NCI-H1105 treated with DMSO at 0.1 percent for 48 hours (cell line): ENCODE data around the gene ZNF536.
"Not testable (repeated sequence)": the region's sequence is repeated elsewhere in the genome, so short reads cannot be mapped to it uniquely, and the experiment has no call there.

Experiments used
- DNase-seq: peaks from one replicate; lab custom pipeline; 2025; lab: John Stamatoyannopoulos, UW

ZNF536 gene

DNA sequence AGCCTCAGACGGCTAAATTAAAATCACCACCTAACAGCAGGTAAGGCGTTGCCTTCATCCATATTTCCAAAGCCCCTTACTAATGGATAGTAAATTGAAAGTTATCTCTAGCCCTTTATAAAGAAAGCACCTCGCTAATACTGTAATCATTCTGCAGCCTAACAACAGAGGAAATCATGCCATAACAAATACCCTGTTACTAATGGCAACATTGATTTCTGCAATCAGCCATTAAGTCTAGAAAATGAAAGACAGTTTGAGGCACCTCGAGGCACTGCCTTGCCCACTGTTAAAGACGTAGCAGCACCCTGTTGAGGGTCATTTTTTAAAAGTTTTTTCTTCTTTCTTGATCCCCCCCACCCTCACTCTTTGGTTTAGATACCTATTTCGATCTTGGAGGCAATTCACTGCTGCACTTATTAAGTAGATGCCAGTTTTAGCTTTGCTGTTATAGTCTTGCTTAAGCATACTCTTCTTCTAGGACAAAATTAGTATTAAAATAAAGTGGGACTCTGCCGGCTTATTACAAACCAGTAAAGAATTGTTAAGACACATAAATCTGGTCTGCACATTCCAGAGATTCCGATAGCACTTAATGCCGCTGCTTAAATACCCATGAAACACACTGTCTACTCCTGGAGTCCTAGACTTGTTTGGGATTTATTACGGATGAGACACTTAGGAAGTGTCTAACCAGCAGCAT is 74.8 kb downstream of the ZNF536 start:
- no peak for DNase-seq

DNA sequence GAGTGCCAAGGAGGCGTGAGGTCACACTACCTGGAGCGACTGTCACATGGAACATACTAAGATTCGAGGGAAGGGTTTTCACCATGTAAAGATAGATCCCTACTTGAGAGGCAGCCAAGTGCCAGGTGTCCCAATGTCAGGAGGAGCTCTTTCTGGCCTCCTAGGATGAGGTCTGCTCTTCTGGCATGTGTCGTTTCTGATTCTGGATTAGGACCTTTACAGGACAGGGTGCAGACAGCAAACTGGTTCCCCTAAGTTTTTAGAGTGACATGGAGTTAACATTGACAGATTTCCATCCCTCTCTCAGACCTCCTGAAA is 75.3 kb downstream of the ZNF536 start:
- DNase-seq = no peak

DNA sequence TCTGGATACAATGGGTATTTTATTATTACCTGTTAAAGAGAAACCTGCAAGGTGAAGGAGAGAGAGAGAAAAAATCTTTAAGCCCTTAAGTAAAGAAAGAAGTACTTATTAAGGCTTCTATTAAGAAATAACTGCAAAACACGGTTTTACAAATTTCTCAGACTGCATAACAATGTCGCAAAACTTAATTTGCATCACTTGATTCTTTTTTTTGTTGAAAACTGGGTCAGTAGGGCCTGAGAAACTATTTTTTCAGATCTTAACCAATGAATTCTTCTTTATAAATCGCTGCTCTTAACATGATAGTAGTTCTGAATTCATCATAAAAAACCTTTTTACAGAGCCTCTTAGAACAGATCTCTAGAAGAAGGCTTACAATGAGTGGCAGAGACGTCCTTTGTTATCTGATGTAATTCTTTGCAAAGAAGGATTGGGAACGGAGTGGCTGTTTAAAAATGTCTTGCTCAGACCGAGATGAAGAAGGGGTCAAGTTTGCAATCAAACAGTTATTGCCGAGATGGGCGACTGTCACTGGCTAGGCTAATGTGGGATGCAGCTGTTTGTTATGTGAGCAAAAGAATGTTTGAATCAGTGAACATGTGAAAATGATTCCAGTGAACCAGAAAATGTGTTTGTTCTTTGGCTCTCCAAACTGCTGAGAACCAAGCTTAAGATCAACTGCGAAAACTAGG is 76.3 kb downstream of the ZNF536 start:
- no peak for DNase-seq

GRCh38 chr19:30449078-30449590 is 77.0 kb downstream of the ZNF536 start:
- DNase-seq = no peak

DNA sequence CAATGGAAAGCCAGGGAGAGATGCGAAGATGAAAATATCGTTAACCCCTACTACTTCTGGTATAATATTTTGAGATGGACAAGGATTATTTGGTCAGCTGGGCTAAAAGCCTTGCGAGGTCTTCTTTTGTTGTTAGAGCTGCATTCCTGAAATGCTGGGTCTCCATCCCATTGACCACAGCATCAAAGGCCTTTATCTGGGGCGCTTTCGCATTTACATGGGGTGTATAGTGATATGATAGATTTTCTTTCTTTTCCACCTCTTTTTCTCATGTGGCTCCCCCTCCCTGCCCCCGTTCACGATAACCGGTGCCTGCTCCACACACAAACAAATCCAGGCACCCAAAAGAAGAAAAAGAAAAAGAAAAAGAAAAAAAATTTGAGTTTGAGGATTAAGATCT is 77.5 kb downstream of the ZNF536 start:
- DNase-seq = no peak

- peak; percentile 93 for DNase-seq
These were observed 77.9 kb downstream of the ZNF536 start for GRCh38 chr19:30450100-30450499.

GRCh38 chr19:30450835-30451321 is 78.7 kb downstream of the ZNF536 start:
- DNase-seq = no peak

DNA sequence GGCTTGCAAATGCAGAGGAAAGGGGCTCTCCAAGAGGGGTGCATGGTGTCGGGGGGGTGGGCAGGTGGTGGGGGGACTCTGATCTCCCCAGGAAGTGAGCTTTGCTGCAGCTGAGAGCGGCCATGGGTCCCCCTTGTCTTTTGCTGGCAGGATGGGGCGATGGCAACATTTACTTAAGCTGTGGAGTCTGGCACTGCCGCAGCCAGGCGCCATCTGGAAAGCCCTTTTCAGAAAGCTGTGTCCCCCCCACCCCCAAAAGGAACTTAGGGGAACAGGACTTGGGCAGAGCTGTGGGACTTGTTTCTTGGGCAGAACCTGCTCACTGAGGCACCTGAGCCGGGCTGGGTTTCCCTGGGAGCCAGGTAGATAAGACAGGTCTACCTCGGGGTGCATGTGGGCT is 80.7 kb downstream of the ZNF536 start:
- no peak for DNase-seq

- DNase-seq = no peak
These were observed 81.6 kb downstream of the ZNF536 start for GRCh38 chr19:30453743-30454142.

GRCh38 chr19:30455881-30456280 is 83.7 kb downstream of the ZNF536 start:
- DNase-seq = no peak

- DNase-seq = no peak
These were observed 85.3 kb downstream of the ZNF536 start for GRCh38 chr19:30457484-30457883.

GRCh38 chr19:30459859-30460258 is 87.7 kb downstream of the ZNF536 start:
- DNase-seq = no peak

- no peak for DNase-seq
These were observed 92.0 kb downstream of the ZNF536 start for GRCh38 chr19:30464162-30464561.

DNA sequence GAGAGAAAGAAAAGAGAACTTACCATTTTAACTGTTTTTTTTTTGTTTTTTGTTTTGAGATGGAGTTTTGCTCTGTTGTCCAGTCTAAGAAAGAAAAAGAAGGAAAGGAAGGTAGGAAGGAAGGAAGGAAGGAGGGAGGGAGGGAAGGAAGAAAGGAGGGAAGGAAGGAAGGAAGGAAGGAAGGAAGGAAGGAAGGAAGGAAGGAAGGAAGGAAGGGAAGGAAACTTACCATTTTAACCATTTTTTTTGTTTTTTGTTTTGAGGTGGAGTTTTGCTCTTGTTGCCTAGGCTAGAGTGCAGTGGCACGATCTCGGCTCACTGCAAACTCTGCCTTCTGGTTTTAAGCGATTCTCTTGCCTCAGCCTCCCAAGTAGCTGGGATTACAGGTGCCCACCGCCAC is 94.4 kb downstream of the ZNF536 start:
- not testable (repeated sequence) for DNase-seq

- no peak for DNase-seq
These were observed 95.1 kb downstream of the ZNF536 start for GRCh38 chr19:30467239-30467638.

DNA sequence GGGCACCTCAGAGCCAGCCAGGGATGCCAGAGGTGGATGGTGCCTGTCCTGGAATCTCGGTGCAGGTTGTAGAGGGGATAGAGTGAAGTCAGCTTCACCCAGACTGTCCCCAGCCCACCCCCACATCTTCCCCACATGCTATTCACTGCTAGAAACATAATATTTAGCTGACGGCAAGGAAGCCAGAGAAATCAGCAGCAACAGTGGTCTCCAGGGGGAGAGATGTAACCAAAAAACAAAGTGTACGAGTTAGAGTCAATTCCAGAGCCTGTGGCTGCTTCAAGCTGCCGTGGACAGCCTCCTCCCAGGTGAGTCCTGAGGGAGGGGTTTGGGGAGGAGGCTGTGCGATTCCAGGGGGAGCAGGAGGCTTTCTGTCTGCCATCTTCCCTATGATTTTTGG is 97.6 kb downstream of the ZNF536 start:
- no peak for DNase-seq

DNA sequence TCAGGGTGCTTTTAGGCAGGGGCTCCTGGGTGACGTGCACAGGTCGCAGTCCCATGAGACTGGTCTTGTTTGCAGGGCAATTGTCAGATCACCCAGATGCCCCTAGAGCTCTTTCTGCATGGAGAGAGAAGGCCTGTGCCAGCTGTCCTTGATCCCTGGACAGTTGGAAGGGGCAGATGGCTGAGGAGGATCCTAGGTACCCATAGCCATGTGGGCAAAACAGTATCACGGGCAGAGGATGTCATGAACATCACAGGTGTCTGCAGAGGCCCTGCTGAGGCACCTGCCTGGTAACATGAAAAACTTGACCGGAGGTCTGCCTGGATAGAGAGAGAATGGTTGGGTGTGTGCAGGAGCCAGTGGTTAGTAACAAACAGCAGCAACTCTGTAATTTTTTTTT is 99.3 kb downstream of the ZNF536 start:
- no peak for DNase-seq

- DNase-seq = no peak
These were observed 101.2 kb downstream of the ZNF536 start for GRCh38 chr19:30473334-30473867.

GRCh38 chr19:30476997-30477396 is 104.8 kb downstream of the ZNF536 start:
- DNase-seq = no peak

GRCh38 chr19:30479231-30479630 is 107.0 kb downstream of the ZNF536 start:
- DNase-seq = no peak

DNA sequence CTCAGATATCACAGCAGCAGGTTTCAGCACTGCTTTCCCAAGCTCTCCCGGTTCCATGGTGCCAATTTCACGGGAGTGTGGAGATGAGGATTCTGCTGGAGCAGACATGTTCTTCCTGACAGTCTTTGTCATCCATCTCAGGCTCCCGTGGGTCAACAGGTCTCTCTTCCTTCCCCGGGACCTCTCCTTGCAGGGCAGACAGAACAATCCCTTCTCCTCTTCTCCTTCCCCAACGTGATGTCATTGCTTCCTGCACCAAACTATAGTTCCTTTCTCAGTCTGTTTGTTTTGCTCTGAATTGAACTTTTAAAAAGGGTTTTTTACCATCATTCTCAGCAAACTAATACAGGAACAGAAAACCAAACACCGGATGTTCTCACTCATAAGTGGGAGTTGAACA is 107.9 kb downstream of the ZNF536 start:
- no peak for DNase-seq

DNA sequence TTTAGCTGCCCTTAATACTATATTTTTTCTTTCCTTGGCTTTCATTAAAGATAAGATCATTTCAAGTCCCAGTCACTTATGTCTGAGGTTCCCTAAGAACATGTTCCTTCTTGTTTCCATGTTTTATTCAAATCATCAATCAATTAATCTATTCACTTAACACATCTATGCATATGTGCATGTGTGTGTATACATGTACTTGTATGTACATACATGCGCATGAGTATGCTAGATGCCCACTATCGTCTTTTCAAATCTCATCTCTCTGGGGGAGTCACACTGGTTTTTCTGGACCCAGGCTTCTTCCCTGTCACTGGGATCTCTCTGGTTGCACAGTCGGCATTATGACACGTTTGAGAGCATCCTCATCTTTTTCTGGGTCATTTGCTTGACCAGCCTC is 108.9 kb downstream of the ZNF536 start:
- DNase-seq = no peak

DNA sequence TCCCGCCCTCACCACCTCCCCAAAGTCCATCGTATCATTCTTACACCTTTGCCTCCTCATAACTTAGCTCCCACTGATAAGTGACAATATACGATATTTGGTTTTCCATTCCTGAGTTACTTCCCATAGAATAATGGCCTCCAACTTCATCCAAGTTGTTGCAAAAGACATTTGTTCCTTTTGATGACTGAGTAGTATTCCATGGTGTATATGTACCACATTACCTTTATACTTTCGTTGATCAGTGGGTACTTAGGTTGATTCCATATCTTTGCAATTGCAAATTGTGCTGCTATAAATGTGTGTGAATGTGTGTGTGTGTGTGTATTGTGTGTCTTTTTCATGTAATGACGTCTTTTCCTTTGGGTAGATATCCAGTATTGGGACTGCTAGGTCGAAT is 109.6 kb downstream of the ZNF536 start:
- DNase-seq = no peak
